HFF-Myc (cell line): ENCODE results near the gene TXNL1.

Source experiments
- DNase-seq: peaks from one replicate; pipeline ENCODE4 v3.0.0-alpha.2; 2011; ENCODE audit warnings: low read depth; ENCODE audit errors: extremely low read depth
- H3K4me3 ChIP-seq: replicated peaks from 2 replicates; pipeline ENCODE4 v1.5.1; 2011; ENCODE audit warnings: low read depth, mild to moderate bottlenecking, control low read depth, low read length
- CTCF ChIP-seq: IDR thresholded peaks from 2 replicates; pipeline ENCODE4 v1.5.1; 2012; ENCODE audit warnings: mild to moderate bottlenecking, low read depth, low read length, control low read depth; ENCODE audit errors: missing control alignments

Gene TXNL1

GRCh38 chr18:56570978-56571377 is 67.4 kb downstream of the TXNL1 start:
- H3K4me3 ChIP-seq, result no peak overlapping the region
- no peak for TF ChIP-seq CTCF

GRCh38 chr18:56569416-56569815 is 69.0 kb downstream of the TXNL1 start:
- no peak for DNase-seq
- no peak for TF ChIP-seq CTCF
- H3K4me3 ChIP-seq, result no peak overlapping the region

More at GRCh38 chr18:56570978-56571377, 67.4 kb downstream of the TXNL1 start:
- no peak for DNase-seq

- H3K4me3 ChIP-seq, result no peak overlapping the region
- TF ChIP-seq CTCF, result no peak
- DNase-seq, result no peak
Observed at GRCh38 chr18:56568986-56569385, 69.4 kb downstream of the TXNL1 start.

GRCh38 chr18:56565551-56566345 is 72.6 kb downstream of the TXNL1 start:
- TF ChIP-seq CTCF, result no peak
- peak; percentile 72 for DNase-seq
- H3K4me3 ChIP-seq, result no peak overlapping the region

GRCh38 chr18:56565046-56565445 is 73.3 kb downstream of the TXNL1 start:
- H3K4me3 ChIP-seq, result no peak overlapping the region
- no peak for DNase-seq
- TF ChIP-seq CTCF, result no peak

- TF ChIP-seq CTCF, result peak; percentile 29
- no peak for DNase-seq
- H3K4me3 ChIP-seq, result no peak overlapping the region
Observed at GRCh38 chr18:56563568-56563967, 74.8 kb downstream of the TXNL1 start.
